HG02973 (cell line): ENCODE measurements around the gene HTRA2.

Source experiments
- ATAC-seq: cut with Tn5 transposase; IDR thresholded peaks from one replicate; pipeline ENCODE4 v1.9.1; 2021; ENCODE audit warnings: moderate library complexity; ENCODE audit not compliant: unreplicated experiment

HTRA2 gene

GRCh38 chr2:74499940-74500577, 29.7 kb upstream of the HTRA2 start:
- no peak for ATAC-seq

- no peak for ATAC-seq
These were observed 29.2 kb upstream of the HTRA2 start for GRCh38 chr2:74500578-74500946.

GRCh38 chr2:74501335-74502071, 28.2 kb upstream of the HTRA2 start:
- no peak for ATAC-seq

- no peak for ATAC-seq
These were observed 27.5 kb upstream of the HTRA2 start for GRCh38 chr2:74502147-74502719.

GRCh38 chr2:74502720-74503505, 26.8 kb upstream of the HTRA2 start:
- peak; percentile 37 for ATAC-seq

- ATAC-seq: no peak
These were observed 25.9 kb upstream of the HTRA2 start for GRCh38 chr2:74503506-74504475.

- ATAC-seq: no peak
These were observed 25.1 kb upstream of the HTRA2 start for GRCh38 chr2:74504591-74504990.

- no peak for ATAC-seq
These were observed 24.1 kb upstream of the HTRA2 start for GRCh38 chr2:74505448-74506246.

- peak; percentile 83 for ATAC-seq
These were observed 22.4 kb upstream of the HTRA2 start, which contains the start of gene PCGF1 for GRCh38 chr2:74507145-74507925. Gene PCGF1, minus strand, starts transcription at chr2:74507695. Its CDS starts 27 bp downstream, at chr2:74507668.

GRCh38 chr2:74507926-74508520, 21.7 kb upstream of the HTRA2 start:
- peak; percentile 4 for ATAC-seq

GRCh38 chr2:74510272-74510671, 19.5 kb upstream of the HTRA2 start:
- no peak for ATAC-seq

GRCh38 chr2:74511104-74511989, 18.4 kb upstream of the HTRA2 start:
- no peak for ATAC-seq

- ATAC-seq: no peak
These were observed 16.8 kb upstream of the HTRA2 start for GRCh38 chr2:74512744-74513604.

GRCh38 chr2:74513605-74514367, 15.9 kb upstream of the HTRA2 start:
- no peak for ATAC-seq

GRCh38 chr2:74514368-74515270, 15.1 kb upstream of the HTRA2 start, which contains the start of gene TLX2:
Gene TLX2, plus strand, starts transcription at chr2:74514450. Its CDS starts 357 bp downstream, at chr2:74514807.
- no peak for ATAC-seq
